ENCODE results near the gene MRPS26. TPM values are rescaled to one million over a fixed set of nuclear protein-coding genes. Genes with fewer than 3 reads are reported as not detected.
"Not testable (repeated sequence)": the region's sequence is repeated elsewhere in the genome, so short reads cannot be mapped to it uniquely, and the experiment has no call there.

MRPS26 gene
- total and polyA plus RNA-seq, 10 of the 15 experiments (the other 5 are each of a cell fraction or from before 2014, with no cell fraction given) = 3.9 to 95.3 (median 46.5) TPM

DNA sequence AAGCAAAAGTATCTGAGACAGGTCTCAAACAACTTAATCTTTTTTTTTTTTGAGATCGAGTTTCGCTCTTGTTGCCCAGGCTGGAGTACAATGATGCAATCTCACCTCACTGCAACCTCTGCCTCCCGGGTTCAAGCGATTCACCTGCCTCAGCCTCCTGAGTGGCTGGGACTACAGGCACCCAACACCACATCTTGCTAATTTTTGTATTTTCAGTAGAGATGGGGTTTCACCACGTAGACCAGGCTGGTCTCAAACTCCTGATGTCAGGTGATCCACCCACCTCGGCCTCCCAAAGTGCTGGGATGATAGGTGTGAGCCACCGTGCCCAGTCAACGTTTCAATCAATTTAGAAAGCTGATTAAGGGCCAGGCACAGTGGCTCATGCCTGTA is 27.4 kb downstream of the MRPS26 start:
- H3K79me2 ChIP-seq (ENCODE audit: control insufficient read depth, insufficient read depth, low read length); POLR2A ChIA-PET; H3K9ac ChIP-seq (ENCODE audit: control insufficient read depth, insufficient read depth, low read length); H3K27me3 ChIP-seq (replicated peaks in 1 of 2; ENCODE audit: control insufficient read depth in 2 of 2, insufficient read depth in 2 of 2, low read length in 1 of 2); H3K4me3 ChIP-seq; H4K20me1 ChIP-seq (ENCODE audit: control insufficient read depth, insufficient read depth); BruUV-seq (replicated peaks); H3K4me2 ChIP-seq (ENCODE audit: control insufficient read depth, insufficient read depth); DNase-seq (ENCODE audit: low read depth, low spot score); in situ Hi-C loops (cut with MboI); H3K27ac ChIP-seq (ENCODE audit: control insufficient read depth, insufficient read depth); H3K9me3 ChIP-seq (replicated peaks; ENCODE audit: control insufficient read depth, insufficient read depth, low read length); H2AFZ ChIP-seq (ENCODE audit: control insufficient read depth, low read depth, low read length); intact Hi-C loops (cut with micrococcal nuclease; ENCODE audit: unreplicated experiment); H3K4me1 ChIP-seq (ENCODE audit: control insufficient read depth, insufficient read depth, low read length); H3K36me3 ChIP-seq (ENCODE audit: control insufficient read depth in 2 of 2, insufficient read depth in 2 of 2, low read length in 1 of 2); FAIRE-seq; RAD21 ChIA-PET (ENCODE audit: unreplicated experiment); ATAC-seq; SMC1A ChIA-PET (ENCODE audit: uncharacterized antibody, unreplicated experiment); CTCF ChIA-PET: not testable (repeated sequence)
- 49% methylated on average over 8 of the region's 8 CpGs for WGBS (ENCODE audit: insufficient coverage, insufficient replicate concordance, low lambda C conversion rate, missing lambda C conversion rate)

DNA sequence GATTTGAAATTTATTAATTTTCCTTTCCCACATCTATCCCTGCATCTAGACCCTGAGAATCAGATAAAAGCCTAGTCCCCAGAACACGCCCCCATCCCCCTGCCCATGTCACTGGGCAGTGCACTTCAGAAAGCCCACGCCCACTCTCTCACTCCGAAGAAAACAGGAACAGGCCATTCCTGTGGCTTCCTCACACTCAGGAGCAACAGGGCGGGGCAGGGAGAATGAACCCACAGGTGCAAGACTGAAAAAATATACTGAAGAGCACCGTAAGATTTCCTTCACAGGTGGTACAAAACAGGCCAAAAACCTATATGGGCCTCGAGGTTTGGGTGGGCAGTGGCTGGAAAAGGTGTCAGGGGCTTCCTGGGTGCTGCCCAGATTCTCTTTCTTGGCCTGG is 29.0 kb downstream of the MRPS26 start:
- RAD21 ChIA-PET (ENCODE audit: unreplicated experiment) = interaction anchor here (0.5 kb wide), 1 partner anchor 543 kb away, joined by 4 read pairs; no protein-coding TSS in a partner anchor
- in situ Hi-C loops (cut with MboI) = no loop called here
- 19% methylated on average over 6 of the region's 6 CpGs for WGBS (ENCODE audit: insufficient coverage, insufficient replicate concordance, low lambda C conversion rate, missing lambda C conversion rate)

More for the DNA sequence above, 29.0 kb downstream of the MRPS26 start:
- Histone ChIP-seq H3K4me2 (ENCODE audit: control insufficient read depth, insufficient read depth) (no peak overlapping the region), H3K36me3 (ENCODE audit: control insufficient read depth in 2 of 2, insufficient read depth in 2 of 2, low read length in 1 of 2) (no peaks in the 10 kb centered on the region), H3K4me3 (no peak overlapping the region), H3K9me3 (replicated peaks; ENCODE audit: control insufficient read depth, insufficient read depth, low read length) (no peaks in the 10 kb centered on the region; the same call in 2 of the 3 replicates), H3K27ac (ENCODE audit: control insufficient read depth, insufficient read depth) (no peak overlapping the region), H3K79me2 (ENCODE audit: control insufficient read depth, insufficient read depth, low read length) (no peaks in the 10 kb centered on the region), H4K20me1 (ENCODE audit: control insufficient read depth, insufficient read depth) (no peaks in the 10 kb centered on the region), H3K9ac (ENCODE audit: control insufficient read depth, insufficient read depth, low read length) (no peak overlapping the region), H3K27me3 (replicated peaks in 1 of 2; ENCODE audit: control insufficient read depth in 2 of 2, insufficient read depth in 2 of 2, low read length in 1 of 2) (peaks cover 0 to 2% of the 10 kb centered on the region in 2 experiments; a peak in 3 of 4 replicates), H3K4me1 (ENCODE audit: control insufficient read depth, insufficient read depth, low read length) (no peaks in the 10 kb centered on the region), H2AFZ (ENCODE audit: control insufficient read depth, low read depth, low read length) (no peak overlapping the region)
- BruUV-seq (replicated peaks) = no TSS peak
- FAIRE-seq = no peak
- SMC1A ChIA-PET (ENCODE audit: uncharacterized antibody, unreplicated experiment) = no interaction called here
- POLR2A ChIA-PET = no interaction called here
- no peak for ATAC-seq
- CTCF ChIA-PET = interaction anchor here (1.0 kb wide), 1 partner anchor 21 kb away, joined by 4 read pairs; no protein-coding TSS in a partner anchor
- DNase-seq (ENCODE audit: low read depth, low spot score) = no peak
- intact Hi-C loops (cut with micrococcal nuclease; ENCODE audit: unreplicated experiment) = no loop called here
- TF ChIP-seq CBFB (IDR thresholded peaks at IDR 0.05; ENCODE audit: low read depth) (no peak), ZNF622 (IDR thresholded peaks at IDR 0.05) (no peak), SMAD1 (IDR thresholded peaks at IDR 0.05; ENCODE audit: low read depth, partially characterized antibody) (no peak), DPF2 (IDR thresholded peaks at IDR 0.05) (no peak), NBN (IDR thresholded peaks at IDR 0.05) (no peak), TCF7 (IDR thresholded peaks at IDR 0.05; ENCODE audit: borderline replicate concordance) (no peak), CBX3 (IDR thresholded peaks at IDR 0.05; ENCODE audit: borderline replicate concordance, low read depth) (no peak), GATAD2B (conservative IDR thresholded peaks at IDR 0.05; ENCODE audit: low read depth) (no peak)
- TF ChIP-seq, protein P1, sequence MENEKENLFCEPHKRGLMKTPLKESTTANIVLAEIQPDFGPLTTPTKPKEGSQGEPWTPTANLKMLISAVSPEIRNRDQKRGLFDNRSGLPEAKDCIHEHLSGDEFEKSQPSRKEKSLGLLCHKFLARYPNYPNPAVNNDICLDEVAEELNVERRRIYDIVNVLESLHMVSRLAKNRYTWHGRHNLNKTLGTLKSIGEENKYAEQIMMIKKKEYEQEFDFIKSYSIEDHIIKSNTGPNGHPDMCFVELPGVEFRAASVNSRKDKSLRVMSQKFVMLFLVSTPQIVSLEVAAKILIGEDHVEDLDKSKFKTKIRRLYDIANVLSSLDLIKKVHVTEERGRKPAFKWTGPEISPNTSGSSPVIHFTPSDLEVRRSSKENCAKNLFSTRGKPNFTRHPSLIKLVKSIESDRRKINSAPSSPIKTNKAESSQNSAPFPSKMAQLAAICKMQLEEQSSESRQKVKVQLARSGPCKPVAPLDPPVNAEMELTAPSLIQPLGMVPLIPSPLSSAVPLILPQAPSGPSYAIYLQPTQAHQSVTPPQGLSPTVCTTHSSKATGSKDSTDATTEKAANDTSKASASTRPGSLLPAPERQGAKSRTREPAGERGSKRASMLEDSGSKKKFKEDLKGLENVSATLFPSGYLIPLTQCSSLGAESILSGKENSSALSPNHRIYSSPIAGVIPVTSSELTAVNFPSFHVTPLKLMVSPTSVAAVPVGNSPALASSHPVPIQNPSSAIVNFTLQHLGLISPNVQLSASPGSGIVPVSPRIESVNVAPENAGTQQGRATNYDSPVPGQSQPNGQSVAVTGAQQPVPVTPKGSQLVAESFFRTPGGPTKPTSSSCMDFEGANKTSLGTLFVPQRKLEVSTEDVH (IDR thresholded peaks at IDR 0.05; ENCODE audit: low read depth, partially characterized antibody) = no peak
- TF ChIP-seq, protein P2, sequence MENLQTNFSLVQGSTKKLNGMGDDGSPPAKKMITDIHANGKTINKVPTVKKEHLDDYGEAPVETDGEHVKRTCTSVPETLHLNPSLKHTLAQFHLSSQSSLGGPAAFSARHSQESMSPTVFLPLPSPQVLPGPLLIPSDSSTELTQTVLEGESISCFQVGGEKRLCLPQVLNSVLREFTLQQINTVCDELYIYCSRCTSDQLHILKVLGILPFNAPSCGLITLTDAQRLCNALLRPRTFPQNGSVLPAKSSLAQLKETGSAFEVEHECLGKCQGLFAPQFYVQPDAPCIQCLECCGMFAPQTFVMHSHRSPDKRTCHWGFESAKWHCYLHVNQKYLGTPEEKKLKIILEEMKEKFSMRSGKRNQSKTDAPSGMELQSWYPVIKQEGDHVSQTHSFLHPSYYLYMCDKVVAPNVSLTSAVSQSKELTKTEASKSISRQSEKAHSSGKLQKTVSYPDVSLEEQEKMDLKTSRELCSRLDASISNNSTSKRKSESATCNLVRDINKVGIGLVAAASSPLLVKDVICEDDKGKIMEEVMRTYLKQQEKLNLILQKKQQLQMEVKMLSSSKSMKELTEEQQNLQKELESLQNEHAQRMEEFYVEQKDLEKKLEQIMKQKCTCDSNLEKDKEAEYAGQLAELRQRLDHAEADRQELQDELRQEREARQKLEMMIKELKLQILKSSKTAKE (IDR thresholded peaks at IDR 0.05; ENCODE audit: low read depth, poor library complexity, severe bottlenecking) = no peak

Measured in GM12878 (cell line).